K562 (cell line): ENCODE data around the gene CLCN6. TPM values are rescaled to one million over a fixed set of nuclear protein-coding genes. Genes with fewer than 3 reads are reported as not detected.

Experiments
- ATAC-seq: fragments of 200-7000 bp; cut with Tn5 transposase; 3 replicates; pipeline ENCODE4 v1.9.1; 2020; ENCODE audit warnings: moderate library complexity
- BruUV-seq: library from RNA; stranded (reverse); fragments of 400-500 nt; replicated peaks from 2 replicates; lab custom pipeline; 2021; lab: Mats Ljungman, UMichigan
- CTCF ChIA-PET: fragments of 300-600 bp; formaldehyde crosslinking; extraction: SDS; loops from one replicate; lab custom pipeline; 2021; ENCODE audit warnings: low intra/inter-chr PET ratio; lab: Yijun Ruan, JAX
- POLR2A ChIA-PET: fragments of 300-600, 350-650 bp; sonication (Branson Sonifier 250); formaldehyde crosslinking; extraction: SDS; loops from one replicate; lab custom pipeline; 2021; ENCODE audit warnings: antibody characterized with exemption, inconsistent platforms; lab: Yijun Ruan, JAX
- DNase-seq, 4 experiments: peaks; one replicate each; pipeline versions ENCODE4 v3.0.0 to v3.0.0-alpha.2; 2011 to 2018; ENCODE audit warnings: low spot score in 3 of 4, mixed read lengths in 3 of 4; ENCODE audit errors: extremely low read depth in 1 of 4
- FAIRE-seq: peaks from 2 replicates; lab custom pipeline; 2011; peaks lifted over from hg19 to GRCh38; lab: Jason Lieb, UNC
- H2AFZ ChIP-seq: 2 replicates; pipeline ENCODE4 v1.6.0; 2011; ENCODE audit warnings: low read depth, low read length, control low read depth, inconsistent platforms
- H3K27ac ChIP-seq: fragments of 200-600 bp; 3 replicates; pipeline ENCODE4 v1.8.0; 2011; ENCODE audit warnings: low read depth, mild to moderate bottlenecking, control low read depth, inconsistent platforms, low read length, moderate library complexity, mixed read lengths; ENCODE audit errors: extremely low read depth
- H3K27me3 ChIP-seq, 2 experiments: fragments of 300-600 bp in 1 of 2; 2 replicates in 1 of 2; 3 replicates in 1 of 2; pipeline versions ENCODE4 v1.6.0 to v1.8.0; 2011; ENCODE audit warnings: inconsistent platforms in 2 of 2, low read length in 2 of 2, mild to moderate bottlenecking in 1 of 2, mixed read lengths in 1 of 2, moderate library complexity in 1 of 2; ENCODE audit not compliant: control insufficient read depth in 2 of 2, insufficient read depth in 2 of 2
- H3K36me3 ChIP-seq: fragments of 300-600 bp; 3 replicates; pipeline ENCODE4 v1.8.0; 2011; ENCODE audit warnings: mild to moderate bottlenecking, low read length, inconsistent platforms; ENCODE audit not compliant: control insufficient read depth, insufficient read depth
- H3K4me1 ChIP-seq, 2 experiments: fragments of 200-600 bp in 1 of 2; replicated peaks in 1 of 2; 2 replicates in 1 of 2; 3 replicates in 1 of 2; pipeline versions ENCODE4 v1.5.1 to v1.8.0; 2011; ENCODE audit warnings: inconsistent platforms in 2 of 2, low read length in 2 of 2, mild to moderate bottlenecking in 1 of 2, mixed read lengths in 1 of 2, moderate library complexity in 1 of 2; ENCODE audit not compliant: control insufficient read depth in 2 of 2, insufficient read depth in 2 of 2
- H3K4me2 ChIP-seq: 2 replicates; pipeline ENCODE4 v1.6.1; 2011; ENCODE audit warnings: low read length, control low read depth, inconsistent platforms, mixed read lengths; ENCODE audit not compliant: insufficient read depth
- H3K4me3 ChIP-seq: fragments of 200-600 bp; sonication (generic), shearing (Covaris generic); 2 replicates; pipeline ENCODE4 v1.5.1; 2016; ENCODE audit warnings: control low read depth, inconsistent platforms
- H3K79me2 ChIP-seq: fragments of 200-600 bp; 3 replicates; pipeline ENCODE4 v1.8.0; 2011; ENCODE audit warnings: low read length, inconsistent platforms; ENCODE audit not compliant: control insufficient read depth, insufficient read depth
- H3K9ac ChIP-seq, 2 experiments: 2 replicates each; pipeline versions ENCODE4 v1.6.0 to v1.6.1; 2011; ENCODE audit warnings: low read depth in 2 of 2, low read length in 2 of 2, control low read depth in 1 of 2, inconsistent platforms in 1 of 2, mild to moderate bottlenecking in 1 of 2, mixed read lengths in 1 of 2; ENCODE audit not compliant: insufficient read depth in 1 of 2
- H3K9me1 ChIP-seq: one replicate; pipeline ENCODE4 v1.6.0; 2011; ENCODE audit warnings: inconsistent platforms, mild to moderate bottlenecking, low read length, moderate library complexity; ENCODE audit not compliant: control insufficient read depth, insufficient read depth
- H3K9me3 ChIP-seq: replicated peaks from 2 replicates; pipeline ENCODE4 v1.5.1; 2011; ENCODE audit warnings: low read depth, low read length, inconsistent platforms; ENCODE audit not compliant: control insufficient read depth, insufficient read depth
- H4K20me1 ChIP-seq: replicated peaks from 2 replicates; pipeline ENCODE4 v1.6.1; 2011; ENCODE audit warnings: low read length, inconsistent platforms, mixed read lengths; ENCODE audit not compliant: control insufficient read depth, insufficient read depth
- CEBPB ChIP-seq: fragments of 450-650 bp; IDR thresholded peaks from 2 replicates; pipeline ENCODE4 v1.6.1; 2016; ENCODE audit warnings: missing genetic modification characterization, missing compliant biosample characterization
- CREM ChIP-seq: IDR thresholded peaks from 2 replicates; pipeline ENCODE4 v1.6.1; 2014; ENCODE audit warnings: antibody characterized with exemption, low read depth
- ELF4 ChIP-seq: fragments of 450-650 bp; formaldehyde crosslinking; IDR thresholded peaks from 2 replicates; pipeline ENCODE4 v1.4.0; 2022; ENCODE audit warnings: missing genetic modification characterization
- ZBTB7A ChIP-seq: IDR thresholded peaks from 2 replicates; pipeline ENCODE4 v1.6.1; 2011; ENCODE audit warnings: low read depth, mild to moderate bottlenecking, low read length, moderate library complexity, borderline replicate concordance; ENCODE audit not compliant: control insufficient read depth
- ZFP91 ChIP-seq: sonication (generic); formaldehyde crosslinking; IDR thresholded peaks from 2 replicates; pipeline ENCODE4 v1.8.0; 2022; ENCODE audit warnings: mild to moderate bottlenecking, missing genetic modification reagents
- ZNF282 ChIP-seq: sonication (generic); formaldehyde crosslinking; IDR thresholded peaks from 2 replicates; pipeline ENCODE4 v1.8.1; 2023; ENCODE audit warnings: missing genetic modification reagents
- ZNF3 ChIP-seq: fragments of 250-450 bp; sonication (Bioruptor Pico); IDR thresholded peaks from 2 replicates; pipeline ENCODE4 v1.5.0; 2021; ENCODE audit warnings: mild to moderate bottlenecking, moderate library complexity
- ZNF561 ChIP-seq: fragments of 450-650 bp; formaldehyde crosslinking; conservative IDR thresholded peaks from 2 replicates; pipeline ENCODE4 v1.4.0; 2020; ENCODE audit warnings: mild to moderate bottlenecking, moderate library complexity
- WGBS: fragments of 100-300 bp; shearing (Covaris generic); methylation state at CpG from one replicate; pipeline ENCODE4 v1.1.6; 2016; ENCODE audit warnings: low coverage, mixed read lengths; ENCODE audit not compliant: insufficient coverage; ENCODE audit errors: missing lambda C conversion rate; 5-methylcytosine and 5-hydroxymethylcytosine counted together
- in situ Hi-C: fragments of 300-500 bp; cut with MboI; formaldehyde crosslinking; loops from 4 replicates; pipeline ENCODE4 v1.15.0; 2018; ENCODE audit warnings: inconsistent platforms, mixed read lengths
- intact Hi-C: fragments of 100-400 bp; cut with micrococcal nuclease; formaldehyde crosslinking; loops from 2 replicates; pipeline ENCODE4 v1.14.2; 2022
- polyA plus RNA-seq, 8 experiments: library from polyadenylated mRNA; depleted of rRNA in 4 of 8; stranded (reverse) in 5 of 8; unstranded in 3 of 8; fragments of >200 nt; fragmentation: Nextera tagmentation in 2 of 8; fragmentation: Illumina TruSeq in 1 of 8; extraction: Ambion mirVana in 2 of 8; extraction: Trizol in 1 of 8; gene quantifications; 2 replicates each; pipeline versions ENCODE4 v1.2.1 to v1.2.3, GENCODE V29; 2011 to 2014; ENCODE audit warnings: inconsistent platforms in 1 of 8, missing spikeins in 1 of 8
- total RNA-seq, 7 experiments: library from RNA; depleted of rRNA in 6 of 7; stranded (reverse); fragments of >200 nt in 6 of 7; fragmentation: Illumina TruSeq in 2 of 7; extraction: Trizol in 2 of 7; gene quantifications; 2 replicates each; pipeline versions ENCODE4 v1.2.1 to v1.2.3, GENCODE V29; 2011 to 2021; ENCODE audit warnings: low replicate concordance in 1 of 7
- TF ChIP-seq, protein P1 (sequence below): fragments of 250-450 bp; sonication (Bioruptor Pico); IDR thresholded peaks from 2 replicates; pipeline ENCODE4 v1.5.0; 2021
- TF ChIP-seq, protein P2 (sequence below): fragments of 250-450 bp; sonication (Bioruptor Pico); IDR thresholded peaks from 2 replicates; pipeline ENCODE4 v1.6.1; 2021; ENCODE audit warnings: mild to moderate bottlenecking

Gene CLCN6
- total and polyA plus RNA-seq, 9 of the 15 experiments (the other 6 are each of a cell fraction or from before 2014, with no cell fraction given) = 2.0 to 21.8 (median 13.6) TPM

DNA sequence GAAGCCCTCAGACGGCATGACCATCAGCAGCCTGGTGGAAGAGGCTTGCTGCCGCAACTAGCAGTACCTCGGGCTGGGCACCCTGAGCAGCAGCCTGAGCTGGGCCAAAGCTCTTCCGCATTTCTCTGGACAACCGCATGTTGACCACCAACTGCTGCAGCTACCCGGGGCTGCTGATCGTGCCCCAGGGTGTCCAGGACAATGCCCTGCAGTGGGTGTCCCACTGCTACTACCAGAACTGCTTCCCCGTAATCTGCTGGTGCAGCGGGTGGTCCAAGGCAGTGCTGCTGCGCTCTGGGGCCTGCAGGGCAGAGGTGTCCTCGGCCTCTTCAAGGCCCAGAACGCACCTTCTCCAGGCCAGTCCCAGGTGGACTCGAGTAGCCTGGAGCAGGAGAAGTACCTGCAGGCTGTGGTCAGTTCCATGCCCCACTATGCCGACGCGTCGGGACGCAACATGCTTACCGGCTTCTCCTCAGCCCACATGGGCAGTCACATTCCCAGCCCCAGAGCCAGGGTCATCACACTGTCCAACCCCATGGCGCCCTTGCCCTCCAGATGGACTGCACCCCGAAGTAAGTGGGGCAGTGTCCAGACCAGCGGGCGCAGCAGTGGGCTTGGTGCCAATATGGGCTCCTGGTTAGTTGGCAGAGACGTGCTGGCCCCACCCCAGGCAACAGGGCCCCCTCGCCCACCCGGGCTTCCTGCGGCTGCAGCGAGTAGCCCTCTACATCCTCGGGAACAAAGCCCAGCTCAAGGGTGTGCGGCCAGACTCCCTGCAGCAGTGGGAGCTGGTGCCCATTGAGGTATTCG is 72.3 kb downstream of the CLCN6 start (continued):
- TF ChIP-seq CEBPB (tag) (no peak), CREM (no peak), ZNF3 (CRISPR knock-in tag) (no peak), ELF4 (CRISPR knock-in tag) (no peak)

- WGBS = 70% methylated on average over 6 of the region's 6 CpGs
- CTCF ChIA-PET = no interaction called here
- 0 out of 2 replicates have a peak overlapping the region, but pooled peaks have one; percentile 61 for H2AFZ ChIP-seq
- TF ChIP-seq ZFP91 (no peak), ZBTB7A (no peak), ZNF282 (CRISPR knock-in tag) (no peak), ZNF561 (no peak)
- TF ChIP-seq, protein P1, sequence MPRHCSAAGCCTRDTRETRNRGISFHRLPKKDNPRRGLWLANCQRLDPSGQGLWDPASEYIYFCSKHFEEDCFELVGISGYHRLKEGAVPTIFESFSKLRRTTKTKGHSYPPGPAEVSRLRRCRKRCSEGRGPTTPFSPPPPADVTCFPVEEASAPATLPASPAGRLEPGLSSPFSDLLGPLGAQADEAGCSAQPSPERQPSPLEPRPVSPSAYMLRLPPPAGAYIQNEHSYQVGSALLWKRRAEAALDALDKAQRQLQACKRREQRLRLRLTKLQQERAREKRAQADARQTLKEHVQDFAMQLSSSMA (CRISPR knock-in tag) = no peak
- TF ChIP-seq, protein P2, sequence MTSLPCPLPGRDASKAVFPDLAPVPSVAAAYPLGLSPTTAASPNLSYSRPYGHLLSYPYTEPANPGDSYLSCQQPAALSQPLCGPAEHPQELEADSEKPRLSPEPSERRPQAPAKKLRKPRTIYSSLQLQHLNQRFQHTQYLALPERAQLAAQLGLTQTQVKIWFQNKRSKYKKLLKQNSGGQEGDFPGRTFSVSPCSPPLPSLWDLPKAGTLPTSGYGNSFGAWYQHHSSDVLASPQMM (CRISPR knock-in tag) = no peak
Measured at GRCh38 chr1:11878891-11879190, 72.8 kb downstream of the CLCN6 start.

More at GRCh38 chr1:11878891-11879190, 72.8 kb downstream of the CLCN6 start:
- Histone ChIP-seq H3K4me3 (no peak overlapping the region), H3K27me3 (no peaks in the 10 kb centered on the region), H3K27ac (no peak overlapping the region), H3K9me3 (peaks cover 3% of the 10 kb centered on the region; the same call in 1 of the 2 replicates), H3K9ac (peak overlapping the region in 1 of 2 experiments; percentile 83; a peak in 2 of 4 replicates), H3K9me1 (no peaks in the 10 kb centered on the region), H3K4me1 (peaks cover 50 to 80% of the 10 kb centered on the region in 2 experiments), H3K4me2 (no peak overlapping the region), H3K36me3 (no peaks in the 10 kb centered on the region), H3K79me2 (no peaks in the 10 kb centered on the region; the same call in 2 of the 3 replicates), H4K20me1 (no peaks in the 10 kb centered on the region)
- POLR2A ChIA-PET = interaction anchor here (0.6 to 6.7 kb wide), 8 partner anchors 9 to 222 kb away, joined by 3 to 159 read pairs (median 3); no protein-coding TSS in a partner anchor
- ATAC-seq (no peak), FAIRE-seq (no peak), DNase-seq (no peak)
- BruUV-seq = no TSS peak
- intact Hi-C loops = no loop called here
- in situ Hi-C loops = no loop called here
